GM19351 (cell line): ENCODE data around the gene CGN.
A peak's percentile ranks its signal among the peaks of the same experiment; 100 is the strongest.

ENCODE experiments used
- ATAC-seq: cut with Tn5 transposase; IDR thresholded peaks from one replicate; pipeline ENCODE4 v1.9.1; 2021; ENCODE audit warnings: mild to moderate bottlenecking, moderate library complexity; ENCODE audit not compliant: unreplicated experiment

The CGN gene

GRCh38 chr1:151501474-151501873, 9.7 kb upstream of the CGN start:
- ATAC-seq: no peak

- no peak for ATAC-seq
Measured at GRCh38 chr1:151502035-151502700, 9.0 kb upstream of the CGN start.

DNA sequence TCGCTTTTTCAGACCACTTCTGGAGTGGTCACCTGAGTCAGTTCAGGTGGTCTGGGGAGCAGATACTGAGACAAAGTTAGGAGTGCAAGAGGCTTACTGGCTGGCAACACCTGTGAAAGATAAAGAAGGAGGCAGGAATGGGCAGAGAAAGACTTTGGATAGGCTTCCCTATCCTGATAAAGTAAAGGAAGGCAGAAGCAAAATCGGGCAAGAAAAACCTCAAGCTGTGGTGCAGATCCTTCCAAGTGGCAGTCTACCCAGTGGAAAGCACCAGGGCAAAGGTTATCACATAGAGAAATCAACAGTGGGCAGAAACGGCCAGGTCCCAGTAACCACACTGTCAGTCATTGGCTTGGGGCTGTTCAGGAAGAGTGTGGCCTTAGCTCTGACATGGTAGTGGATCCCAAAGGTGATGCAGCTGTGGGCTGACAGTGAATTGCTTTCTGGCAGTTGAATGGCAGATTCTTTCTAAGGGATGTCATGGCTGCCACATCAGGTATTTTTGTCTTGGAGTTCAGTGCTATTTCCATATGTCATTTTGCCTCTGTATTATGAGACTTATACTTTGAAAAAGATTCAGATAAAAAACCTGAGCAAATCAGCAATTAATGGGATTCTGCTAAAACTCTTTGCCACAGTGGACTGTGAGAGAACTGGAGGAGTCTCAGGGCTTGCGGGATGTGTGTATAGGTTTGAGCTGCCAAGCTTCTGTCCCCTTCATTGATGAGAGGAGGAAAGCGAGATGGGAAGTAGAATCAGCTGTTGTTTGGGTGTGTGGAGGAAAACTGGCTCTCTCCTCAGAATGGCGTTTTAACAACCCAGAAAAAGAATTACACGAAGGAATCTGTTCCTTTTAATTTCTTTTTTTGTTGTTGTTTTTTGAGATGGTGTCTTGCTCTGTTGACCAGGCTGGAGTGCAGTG, 8.1 kb upstream of the CGN start:
- no peak for ATAC-seq

- ATAC-seq: no peak
Measured at GRCh38 chr1:151504252-151504651, 6.9 kb upstream of the CGN start.

DNA sequence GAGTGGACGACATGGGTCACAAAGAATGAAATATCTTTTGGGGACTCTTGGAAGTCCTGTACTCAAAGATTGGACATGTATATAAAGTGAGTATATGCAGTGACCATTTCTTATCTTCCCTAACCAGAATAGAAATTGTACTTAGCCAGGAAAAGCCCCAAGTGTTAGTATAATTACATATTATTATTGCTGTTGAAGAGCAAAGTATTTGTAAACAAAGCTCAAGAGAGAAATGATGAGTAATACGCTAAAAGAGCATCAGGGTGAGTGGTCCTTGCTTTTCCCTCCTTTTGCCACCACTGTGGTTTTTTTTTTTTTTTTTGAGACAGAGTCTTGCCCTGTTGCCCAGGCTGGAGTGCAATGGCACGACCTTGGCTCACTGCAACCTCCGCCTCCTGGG, 6.4 kb upstream of the CGN start:
- no peak for ATAC-seq

GRCh38 chr1:151508833-151509232, 2.4 kb upstream of the CGN start:
- no peak for ATAC-seq

GRCh38 chr1:151509350-151510019, 1.7 kb upstream of the CGN start:
- ATAC-seq: no peak

- ATAC-seq: no peak
Measured at GRCh38 chr1:151510020-151510405, 1.2 kb upstream of the CGN start.

- no peak for ATAC-seq
Measured at GRCh38 chr1:151510614-151510956, 602 bp upstream of the CGN start.

- peak; percentile 23 for ATAC-seq
Measured at GRCh38 chr1:151511636-151512215, 539 bp downstream of the CGN start.

GRCh38 chr1:151512326-151512725, 1.1 kb downstream of the CGN start:
- ATAC-seq: no peak

DNA sequence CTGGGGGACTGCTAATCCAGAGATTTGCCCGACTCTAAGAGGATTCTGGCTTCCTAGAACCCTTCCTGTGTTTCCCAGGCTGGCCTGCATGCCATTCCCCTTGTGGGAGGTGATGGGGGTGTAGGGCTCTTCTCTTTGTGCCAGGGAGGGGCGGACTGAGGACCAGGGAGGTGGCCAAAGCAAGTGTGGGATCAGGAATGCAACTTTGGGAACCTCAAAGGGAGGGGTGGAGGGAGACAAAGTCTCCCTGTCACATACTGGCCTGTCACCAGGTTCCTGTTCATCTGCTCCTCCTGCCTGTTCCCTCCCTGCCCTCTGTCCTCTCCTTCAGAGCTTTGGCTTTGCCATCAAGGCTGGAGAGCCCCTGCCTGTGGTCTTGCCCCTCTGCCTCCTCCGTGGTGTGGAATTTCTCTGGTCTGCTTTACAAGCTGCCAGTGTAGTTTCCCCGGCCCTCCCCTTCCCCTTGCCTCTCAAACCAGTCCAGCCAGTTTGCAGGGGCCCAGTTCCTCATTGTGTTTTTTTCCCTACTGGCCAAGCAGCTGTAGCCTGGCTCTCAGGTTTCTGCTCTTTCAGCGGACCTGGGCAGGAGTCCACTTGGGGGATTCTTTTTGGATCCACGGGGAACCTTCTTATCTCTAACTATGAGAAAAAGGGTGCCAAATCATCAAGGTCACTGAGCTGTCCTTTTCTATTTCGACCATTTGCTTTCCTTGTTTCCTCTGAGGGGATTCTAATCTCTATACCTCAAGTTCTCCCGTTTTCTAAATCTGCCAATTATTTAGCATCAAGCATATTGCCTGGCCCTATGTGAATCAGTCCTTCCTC, 1.8 kb downstream of the CGN start:
- ATAC-seq: no peak

- ATAC-seq: no peak
Measured at GRCh38 chr1:151513626-151514121, 2.5 kb downstream of the CGN start.

- ATAC-seq: no peak
Measured at GRCh38 chr1:151514366-151514765, 3.2 kb downstream of the CGN start.

DNA sequence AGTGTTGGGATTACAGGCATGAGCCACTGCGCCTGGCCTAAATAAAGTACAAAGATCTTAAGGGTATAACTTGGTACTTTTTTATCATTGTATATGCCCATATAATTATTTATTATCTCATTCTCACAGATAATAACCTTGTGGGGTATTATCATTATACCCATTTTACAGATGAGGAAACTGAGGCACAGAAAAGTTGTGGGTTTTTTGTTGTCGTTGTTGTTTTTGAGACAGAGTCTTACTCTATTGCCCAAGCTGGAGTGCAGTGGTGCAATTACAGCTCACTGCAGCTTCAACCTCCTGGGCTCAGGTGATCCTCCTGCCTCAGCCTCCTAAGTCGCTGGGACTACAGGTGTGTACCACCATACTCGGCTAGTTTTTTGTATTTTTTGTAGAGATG, 4.1 kb downstream of the CGN start:
- no peak for ATAC-seq

- no peak for ATAC-seq
Measured at GRCh38 chr1:151516031-151516511, 4.9 kb downstream of the CGN start.

DNA sequence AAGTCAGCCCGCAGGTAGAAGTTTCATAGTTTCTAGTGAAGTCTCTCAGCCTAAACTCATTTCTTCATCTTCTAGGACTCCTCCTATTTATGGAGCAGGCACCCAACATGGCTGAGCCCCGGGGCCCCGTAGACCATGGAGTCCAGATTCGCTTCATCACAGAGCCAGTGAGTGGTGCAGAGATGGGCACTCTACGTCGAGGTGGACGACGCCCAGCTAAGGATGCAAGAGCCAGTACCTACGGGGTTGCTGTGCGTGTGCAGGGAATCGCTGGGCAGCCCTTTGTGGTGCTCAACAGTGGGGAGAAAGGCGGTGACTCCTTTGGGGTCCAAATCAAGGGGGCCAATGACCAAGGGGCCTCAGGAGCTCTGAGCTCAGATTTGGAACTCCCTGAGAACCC, 7.2 kb downstream of the CGN start:
- ATAC-seq: no peak

DNA sequence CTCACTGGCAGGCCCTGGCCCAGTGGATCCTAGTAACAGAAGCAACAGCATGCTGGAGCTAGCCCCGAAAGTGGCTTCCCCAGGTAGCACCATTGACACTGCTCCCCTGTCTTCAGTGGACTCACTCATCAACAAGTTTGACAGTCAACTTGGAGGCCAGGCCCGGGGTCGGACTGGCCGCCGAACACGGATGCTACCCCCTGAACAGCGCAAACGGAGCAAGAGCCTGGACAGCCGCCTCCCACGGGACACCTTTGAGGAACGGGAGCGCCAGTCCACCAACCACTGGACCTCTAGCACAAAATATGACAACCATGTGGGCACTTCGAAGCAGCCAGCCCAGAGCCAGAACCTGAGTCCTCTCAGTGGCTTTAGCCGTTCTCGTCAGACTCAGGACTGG, 7.7 kb downstream of the CGN start:
- no peak for ATAC-seq

GRCh38 chr1:151519667-151520066, 8.5 kb downstream of the CGN start:
- ATAC-seq: no peak

GRCh38 chr1:151520359-151520758, 9.2 kb downstream of the CGN start:
- ATAC-seq: no peak
